PC-9 (cell line): Measurements from ENCODE around the gene CNRIP1.

Source experiments
- CTCF ChIP-seq: fragments of 200-600 bp; sonication (generic); conservative IDR thresholded peaks from 2 replicates; pipeline ENCODE4 v1.6.1; 2017; ENCODE audit warnings: mixed run types, antibody characterized with exemption, mild to moderate bottlenecking, moderate library complexity
- EZH2 ChIP-seq: fragments of 200-600 bp; sonication (generic); IDR thresholded peaks from 2 replicates; pipeline ENCODE4 v1.8.0; 2017; ENCODE audit warnings: antibody characterized with exemption, low read depth

DNA sequence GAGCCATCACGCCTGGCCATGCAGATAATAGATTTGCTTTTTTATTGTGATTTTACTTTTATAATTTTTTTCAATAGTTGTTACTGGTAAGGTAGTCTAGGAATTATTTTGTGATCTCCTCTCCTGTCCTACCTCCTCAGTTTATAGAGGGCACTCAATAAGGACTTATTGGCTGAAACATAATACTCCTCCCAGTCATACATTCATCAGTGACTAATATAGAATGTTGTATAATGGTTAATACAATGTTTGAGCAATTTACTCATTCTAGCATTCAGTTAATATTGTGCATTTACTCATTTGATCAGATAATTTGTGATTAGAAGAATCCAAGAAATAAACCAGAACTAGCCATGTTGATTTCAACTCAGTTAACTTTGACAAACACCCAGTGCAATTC, 41.6 kb downstream of the CNRIP1 start:
- no peak for TF ChIP-seq CTCF
- no peak for TF ChIP-seq EZH2
